KMS-11 (cell line): ENCODE measurements around the gene SCEL.

Experiments
- H2AFZ ChIP-seq: fragments of 200-600 bp; sonication (generic); 2 replicates; pipeline ENCODE4 v1.6.1; 2016; ENCODE audit warnings: antibody characterized with exemption, mixed run types, low read depth
- H3K27ac ChIP-seq: fragments of 200-600 bp; sonication (generic); 2 replicates; pipeline ENCODE4 v1.6.1; 2016; ENCODE audit warnings: mild to moderate bottlenecking, mixed run types
- H3K27me3 ChIP-seq: fragments of 200-600 bp; sonication (generic); 2 replicates; pipeline ENCODE4 v1.6.1; 2017; ENCODE audit warnings: mild to moderate bottlenecking, low read depth, mixed run types, moderate library complexity; ENCODE audit not compliant: insufficient read depth
- H3K36me3 ChIP-seq: fragments of 200-600 bp; sonication (generic); 2 replicates; pipeline ENCODE4 v1.6.1; 2017; ENCODE audit warnings: mild to moderate bottlenecking, mixed run types; ENCODE audit not compliant: insufficient read depth
- H3K4me1 ChIP-seq: fragments of 200-600 bp; sonication (generic); 2 replicates; pipeline ENCODE4 v1.6.1; 2016; ENCODE audit warnings: mild to moderate bottlenecking, low read depth, mixed run types; ENCODE audit not compliant: poor library complexity, severe bottlenecking
- H3K4me2 ChIP-seq: fragments of 200-600 bp; sonication (generic); 2 replicates; pipeline ENCODE4 v1.7.0; 2016; ENCODE audit warnings: mild to moderate bottlenecking, mixed run types
- H3K4me3 ChIP-seq: fragments of 200-600 bp; sonication (generic); IDR thresholded peaks from 2 replicates; pipeline ENCODE4 v1.6.1; 2017; ENCODE audit warnings: low read depth, low read length, mixed read lengths; ENCODE audit not compliant: insufficient read depth
- H3K79me2 ChIP-seq: fragments of 200-600 bp; sonication (generic); 2 replicates; pipeline ENCODE4 v1.6.1; 2016; ENCODE audit warnings: low read depth, mixed run types; ENCODE audit not compliant: insufficient read depth
- H3K9ac ChIP-seq: fragments of 200-600 bp; sonication (generic); 2 replicates; pipeline ENCODE4 v1.6.1; 2016; ENCODE audit warnings: mild to moderate bottlenecking, mixed run types
- H4K20me1 ChIP-seq: fragments of 200-600 bp; sonication (generic); 2 replicates; pipeline ENCODE4 v1.6.1; 2016; ENCODE audit warnings: mild to moderate bottlenecking, mixed run types; ENCODE audit not compliant: insufficient read depth
- TF ChIP-seq, protein P1 (sequence below): fragments of 200-600 bp; sonication (generic); conservative IDR thresholded peaks from 2 replicates; pipeline ENCODE4 v1.6.1; 2017; ENCODE audit warnings: low read depth, mild to moderate bottlenecking, antibody characterized with exemption, low read length, moderate library complexity, mixed read lengths

Gene SCEL

DNA sequence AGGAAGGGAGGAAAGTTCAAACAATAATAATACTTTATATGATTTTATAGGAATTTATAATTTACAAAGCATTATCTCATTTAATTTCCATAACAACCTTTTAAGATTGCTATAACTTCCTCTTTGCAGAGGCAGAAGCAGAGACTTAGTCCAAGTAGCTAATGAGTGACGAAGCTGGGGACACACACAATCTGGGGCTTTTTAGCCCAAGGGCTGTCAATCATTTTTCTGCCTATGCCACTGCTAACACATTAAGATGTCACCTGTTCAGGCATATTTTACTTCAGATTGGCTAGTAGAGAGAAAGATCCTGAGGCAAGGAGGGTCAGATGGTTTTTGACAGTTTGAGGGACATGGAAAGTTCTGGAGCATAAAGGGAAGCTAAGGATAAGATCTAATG, 12.6 kb downstream of the SCEL start:
- Histone ChIP-seq H3K27me3 (no peaks in the 10 kb centered on the region), H3K4me3 (no peak overlapping the region), H3K27ac (no peak overlapping the region), H3K9ac (no peak overlapping the region), H3K4me2 (no peak overlapping the region), H3K36me3 (no peaks in the 10 kb centered on the region), H3K79me2 (no peaks in the 10 kb centered on the region), H3K4me1 (no peaks in the 10 kb centered on the region), H2AFZ (no peak overlapping the region), H4K20me1 (no peaks in the 10 kb centered on the region)
- TF ChIP-seq, protein P1, sequence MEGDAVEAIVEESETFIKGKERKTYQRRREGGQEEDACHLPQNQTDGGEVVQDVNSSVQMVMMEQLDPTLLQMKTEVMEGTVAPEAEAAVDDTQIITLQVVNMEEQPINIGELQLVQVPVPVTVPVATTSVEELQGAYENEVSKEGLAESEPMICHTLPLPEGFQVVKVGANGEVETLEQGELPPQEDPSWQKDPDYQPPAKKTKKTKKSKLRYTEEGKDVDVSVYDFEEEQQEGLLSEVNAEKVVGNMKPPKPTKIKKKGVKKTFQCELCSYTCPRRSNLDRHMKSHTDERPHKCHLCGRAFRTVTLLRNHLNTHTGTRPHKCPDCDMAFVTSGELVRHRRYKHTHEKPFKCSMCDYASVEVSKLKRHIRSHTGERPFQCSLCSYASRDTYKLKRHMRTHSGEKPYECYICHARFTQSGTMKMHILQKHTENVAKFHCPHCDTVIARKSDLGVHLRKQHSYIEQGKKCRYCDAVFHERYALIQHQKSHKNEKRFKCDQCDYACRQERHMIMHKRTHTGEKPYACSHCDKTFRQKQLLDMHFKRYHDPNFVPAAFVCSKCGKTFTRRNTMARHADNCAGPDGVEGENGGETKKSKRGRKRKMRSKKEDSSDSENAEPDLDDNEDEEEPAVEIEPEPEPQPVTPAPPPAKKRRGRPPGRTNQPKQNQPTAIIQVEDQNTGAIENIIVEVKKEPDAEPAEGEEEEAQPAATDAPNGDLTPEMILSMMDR = no peak

DNA sequence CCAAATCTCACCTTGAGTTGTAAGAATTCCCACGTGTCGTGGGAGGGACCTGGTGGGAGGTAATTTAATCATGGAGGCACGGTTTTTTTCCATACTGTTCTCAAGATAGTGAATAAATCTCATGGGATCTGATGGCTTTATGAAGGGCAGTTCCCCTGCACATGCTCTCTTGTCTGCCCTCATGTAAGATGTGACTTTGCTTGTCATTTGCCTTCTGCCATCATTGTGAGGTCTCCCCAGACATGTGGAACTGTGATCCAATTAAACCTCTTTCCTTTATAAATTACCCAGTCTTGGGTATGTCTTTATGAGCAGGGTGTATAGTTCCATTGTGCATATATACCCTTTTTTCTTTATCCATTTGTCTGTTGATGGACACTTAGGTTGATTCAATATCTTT, 13.1 kb downstream of the SCEL start:
- TF ChIP-seq, protein P1 = no peak
- H3K79me2 ChIP-seq = no peaks in the 10 kb centered on the region
- H3K36me3 ChIP-seq = no peaks in the 10 kb centered on the region
- no peaks in the 10 kb centered on the region for H3K4me1 ChIP-seq
- no peaks in the 10 kb centered on the region for H4K20me1 ChIP-seq
- H3K27ac ChIP-seq = no peak overlapping the region
- H2AFZ ChIP-seq = no peak overlapping the region
- H3K4me3 ChIP-seq = no peak overlapping the region
- H3K27me3 ChIP-seq = no peaks in the 10 kb centered on the region
- H3K4me2 ChIP-seq = no peak overlapping the region
- no peak overlapping the region for H3K9ac ChIP-seq

DNA sequence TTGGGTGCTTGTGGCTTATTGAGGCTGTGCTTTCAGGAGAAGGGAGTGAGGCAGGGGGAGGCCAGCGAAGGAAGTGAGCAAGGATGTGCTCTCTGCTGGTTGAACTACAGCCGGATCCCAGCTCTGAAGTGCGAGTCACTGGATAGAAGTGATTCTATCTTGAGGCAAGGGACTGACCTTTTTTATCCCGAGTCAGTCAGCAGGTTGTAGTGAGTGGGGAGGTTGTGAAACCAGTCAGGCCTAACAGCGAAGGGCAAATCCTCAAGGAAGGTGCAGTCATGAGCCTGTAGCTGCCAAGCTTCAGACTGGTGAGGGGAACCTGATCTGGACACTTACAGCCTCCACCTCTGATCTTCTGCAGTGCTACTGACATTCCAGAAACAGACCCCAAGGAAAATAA, 18.6 kb downstream of the SCEL start:
- no peak overlapping the region for H3K4me3 ChIP-seq
- no peaks in the 10 kb centered on the region for H4K20me1 ChIP-seq
- no peaks in the 10 kb centered on the region for H3K27me3 ChIP-seq
- H3K36me3 ChIP-seq = no peaks in the 10 kb centered on the region
- no peak overlapping the region for H3K9ac ChIP-seq
- no peaks in the 10 kb centered on the region for H3K79me2 ChIP-seq
- TF ChIP-seq, protein P1 = no peak
- H3K4me1 ChIP-seq = no peaks in the 10 kb centered on the region
- no peak overlapping the region for H3K4me2 ChIP-seq
- no peak overlapping the region for H3K27ac ChIP-seq
- H2AFZ ChIP-seq = no peak overlapping the region

DNA sequence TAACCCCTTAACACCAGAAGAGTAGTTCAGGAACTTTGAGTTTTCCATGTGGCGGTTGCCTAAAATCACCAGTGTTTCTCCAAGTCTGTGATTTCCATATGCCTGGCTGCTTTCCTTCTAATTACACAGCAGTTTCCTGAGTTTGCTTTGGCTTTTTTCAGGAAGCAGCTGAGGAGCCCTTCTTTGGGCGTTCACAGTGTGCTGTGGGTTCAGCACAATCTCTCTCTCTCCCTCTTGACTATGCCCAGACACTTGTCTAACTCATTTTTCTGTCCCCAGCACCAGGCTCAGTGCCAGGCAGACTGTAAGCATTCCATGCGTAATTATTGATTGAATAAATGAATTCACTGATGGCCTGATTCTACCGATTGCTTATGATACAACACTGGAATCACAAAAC, 19.7 kb downstream of the SCEL start:
- no peaks in the 10 kb centered on the region for H3K79me2 ChIP-seq
- H3K27me3 ChIP-seq = no peaks in the 10 kb centered on the region
- no peak overlapping the region for H3K27ac ChIP-seq
- H3K4me2 ChIP-seq = no peak overlapping the region
- no peak overlapping the region for H3K4me3 ChIP-seq
- no peaks in the 10 kb centered on the region for H4K20me1 ChIP-seq
- TF ChIP-seq, protein P1 = no peak
- no peak overlapping the region for H2AFZ ChIP-seq
- H3K4me1 ChIP-seq = no peaks in the 10 kb centered on the region
- H3K9ac ChIP-seq = no peak overlapping the region
- H3K36me3 ChIP-seq = no peaks in the 10 kb centered on the region

DNA sequence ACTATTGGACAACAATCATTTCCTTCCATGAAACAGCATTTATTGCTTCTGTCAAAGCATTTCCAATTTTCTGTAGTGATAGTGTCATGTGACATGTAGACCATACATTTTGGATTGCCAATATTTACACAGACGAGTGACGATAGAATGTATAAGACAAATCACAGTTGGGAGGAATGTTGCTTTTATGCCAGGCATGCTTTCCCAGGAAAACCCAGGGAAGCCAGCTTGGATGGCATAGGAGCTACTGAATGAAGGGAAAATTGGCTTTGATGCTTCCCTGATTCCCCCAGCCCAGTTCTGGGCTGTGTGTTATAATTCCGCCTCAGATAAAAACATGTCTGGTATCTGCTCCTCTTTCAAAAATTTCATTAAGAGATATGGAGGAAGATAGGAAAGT, 22.5 kb downstream of the SCEL start:
- Histone ChIP-seq H4K20me1 (no peaks in the 10 kb centered on the region), H3K4me3 (no peak overlapping the region), H3K9ac (no peak overlapping the region), H3K36me3 (no peaks in the 10 kb centered on the region), H3K4me1 (no peaks in the 10 kb centered on the region), H3K27ac (no peak overlapping the region), H3K27me3 (no peaks in the 10 kb centered on the region), H2AFZ (no peak overlapping the region), H3K79me2 (no peaks in the 10 kb centered on the region), H3K4me2 (no peak overlapping the region)
- TF ChIP-seq, protein P1 = no peak
